Activated CD8-positive, alpha-beta memory T cell treated with anti-CD3 and anti-CD28 coated beads, Interleukin-2, amount 10 ng/mL, durations not matched to agents 7 days and 5 days (primary cell): ENCODE data around the gene MOB1B. TPM values are rescaled to one million over a fixed set of nuclear protein-coding genes. Genes with fewer than 3 reads are reported as not detected.
"Not testable (repeated sequence)": the region's sequence is repeated elsewhere in the genome, so short reads cannot be mapped to it uniquely, and the experiment has no call there.

Experiments used
- ATAC-seq: fragments of 150-1000 bp; cut with Tn5 transposase; one replicate; pipeline ENCODE4 v1.10.0; 2021; ENCODE audit warnings: moderate library complexity
- CTCF ChIA-PET: fragments of 350-600 bp; sonication (Branson Sonifier 250); formaldehyde crosslinking; loops from one replicate; lab custom pipeline; 2021; ENCODE audit warnings: antibody characterized with exemption; lab: Charles Lee
- DNase-seq: peaks from one replicate; pipeline ENCODE4 v3.0.0-alpha.2; 2020
- H3K27ac Mint-ChIP-seq: one replicate; pipeline ENCODE4 v1.8.0; 2021; ENCODE audit warnings: mild to moderate bottlenecking, mixed read lengths
- H3K27me3 Mint-ChIP-seq: one replicate; pipeline ENCODE4 v1.8.0; 2021; ENCODE audit warnings: mixed read lengths
- H3K36me3 Mint-ChIP-seq: one replicate; pipeline ENCODE4 v1.8.0; 2021; ENCODE audit warnings: mild to moderate bottlenecking, mixed read lengths
- H3K4me1 Mint-ChIP-seq: one replicate; pipeline ENCODE4 v1.8.0; 2021; ENCODE audit warnings: mixed read lengths
- H3K4me3 Mint-ChIP-seq: one replicate; pipeline ENCODE4 v1.8.0; 2021; ENCODE audit warnings: mild to moderate bottlenecking, moderate library complexity, mixed read lengths
- H3K9me3 Mint-ChIP-seq: one replicate; pipeline ENCODE4 v1.8.0; 2022; ENCODE audit warnings: low read depth, mixed read lengths
- total RNA-seq, 2 experiments: library from RNA; stranded (reverse); gene quantifications; one replicate each; pipeline ENCODE4 v1.2.3, GENCODE V29; 2021

The MOB1B gene
- total RNA-seq, 2 experiments from 2014 or later: 14.8 to 20.4 TPM

GRCh38 chr4:70992391-70992881 is 90.3 kb downstream of the MOB1B start:
- H3K27me3 Mint-ChIP-seq: no peaks in the 10 kb centered on the region
- ATAC-seq (no peak), DNase-seq (no peak)
- H3K4me1 Mint-ChIP-seq: peaks cover 30% of the 10 kb centered on the region
- CTCF ChIA-PET: interaction anchor here (0.6 to 8.7 kb wide), 2 partner anchors 14 to 88 kb away, joined by 3 to 113 read pairs; no protein-coding TSS in a partner anchor
- H3K27ac Mint-ChIP-seq: peak overlapping the region; percentile 81
- no peaks in the 10 kb centered on the region for H3K9me3 Mint-ChIP-seq
- H3K36me3 Mint-ChIP-seq: peaks cover 28% of the 10 kb centered on the region
- H3K4me3 Mint-ChIP-seq: peak overlapping the region; percentile 92

GRCh38 chr4:70993181-70994068 is 91.3 kb downstream of the MOB1B start, which contains the start of gene DCK:
Gene DCK (plus strand): TSS chr4:70993649. CDS start chr4:70993836, 187 bp downstream.
- H3K4me1 Mint-ChIP-seq: peaks cover 37% of the 10 kb centered on the region
- H3K4me3 Mint-ChIP-seq: peak within 1 kb of the TSS; percentile 92
- peak within 1 kb of the TSS; percentile 81 for H3K27ac Mint-ChIP-seq
- no peaks in the 10 kb centered on the region for H3K9me3 Mint-ChIP-seq
- peaks cover 36% of the 10 kb centered on the region for H3K36me3 Mint-ChIP-seq
- no peaks in the 10 kb centered on the region for H3K27me3 Mint-ChIP-seq
- DNase-seq: peak; percentile 89
- CTCF ChIA-PET: interaction anchor here (0.6 to 8.7 kb wide), 3 partner anchors 13 to 341 kb away, joined by 3 to 113 read pairs (median 3); no protein-coding TSS in a partner anchor
- ATAC-seq: peak; percentile 94

- ATAC-seq (no peak), DNase-seq (no peak)
- Mint-ChIP-seq H3K4me1 (peaks cover 42% of the 10 kb centered on the region), H3K36me3 (peaks cover 41% of the 10 kb centered on the region), H3K27ac (peak overlapping the region; percentile 81), H3K27me3 (no peaks in the 10 kb centered on the region), H3K4me3 (peak overlapping the region; percentile 92), H3K9me3 (no peaks in the 10 kb centered on the region)
- CTCF ChIA-PET: interaction anchor here (1.0 to 8.7 kb wide), 4 partner anchors 13 to 342 kb away, joined by 3 to 113 read pairs (median 8); partner anchors contain the start of gene GRSF1
Measured at GRCh38 chr4:70994069-70994366, 91.8 kb downstream of the MOB1B start.

GRCh38 chr4:70994387-70995099 is 92.4 kb downstream of the MOB1B start:
- H3K4me3 Mint-ChIP-seq: peak overlapping the region; percentile 92
- CTCF ChIA-PET: interaction anchor here (1.0 to 8.7 kb wide), 4 partner anchors 12 to 342 kb away, joined by 3 to 113 read pairs (median 8); partner anchors contain the start of gene GRSF1
- H3K36me3 Mint-ChIP-seq: peaks cover 46% of the 10 kb centered on the region
- ATAC-seq (no peak), DNase-seq (no peak)
- peaks cover 47% of the 10 kb centered on the region for H3K4me1 Mint-ChIP-seq
- H3K27me3 Mint-ChIP-seq: no peaks in the 10 kb centered on the region
- H3K27ac Mint-ChIP-seq: peak overlapping the region; percentile 81
- no peaks in the 10 kb centered on the region for H3K9me3 Mint-ChIP-seq

- Mint-ChIP-seq H3K4me1 (peaks cover 60% of the 10 kb centered on the region), H3K27me3 (no peaks in the 10 kb centered on the region), H3K27ac (peak overlapping the region; percentile 81), H3K4me3 (peak overlapping the region; percentile 92), H3K36me3 (peaks cover 60% of the 10 kb centered on the region), H3K9me3 (no peaks in the 10 kb centered on the region)
- CTCF ChIA-PET: interaction anchor here (1.1 to 8.7 kb wide), 4 partner anchors 7 to 157 kb away, joined by 3 to 113 read pairs (median 8); partner anchors contain the start of gene GRSF1
- ATAC-seq (peak; percentile 6), DNase-seq (peak; percentile 54)
Measured at GRCh38 chr4:70996018-70996360, 93.8 kb downstream of the MOB1B start.

- Mint-ChIP-seq H3K4me1 (peaks cover 69% of the 10 kb centered on the region), H3K27me3 (no peaks in the 10 kb centered on the region), H3K9me3 (peaks cover 4% of the 10 kb centered on the region), H3K4me3 (peak overlapping the region; percentile 92), H3K36me3 (peaks cover 71% of the 10 kb centered on the region), H3K27ac (peak overlapping the region; percentile 81)
- no peak for DNase-seq
- CTCF ChIA-PET: interaction anchor here (1.1 to 8.7 kb wide), 4 partner anchors 8 to 158 kb away, joined by 3 to 113 read pairs (median 8); partner anchors contain the start of gene GRSF1
- no peak for ATAC-seq
Measured at GRCh38 chr4:70997036-70997435, 94.9 kb downstream of the MOB1B start.

- CTCF ChIA-PET: interaction anchor here (1.6 to 8.7 kb wide), 2 partner anchors 9 kb away, joined by 3 to 113 read pairs; no protein-coding TSS in a partner anchor
- Mint-ChIP-seq H3K27ac (peak overlapping the region; percentile 81), H3K9me3 (peaks cover 5% of the 10 kb centered on the region), H3K4me3 (peak overlapping the region; percentile 92), H3K36me3 (peaks cover 76% of the 10 kb centered on the region), H3K27me3 (no peaks in the 10 kb centered on the region), H3K4me1 (peaks cover 69% of the 10 kb centered on the region)
- ATAC-seq (no peak), DNase-seq (no peak)
Measured at GRCh38 chr4:70997546-70997945, 95.4 kb downstream of the MOB1B start.

GRCh38 chr4:70999639-71000038 is 97.5 kb downstream of the MOB1B start:
- DNase-seq, H3K9me3 Mint-ChIP-seq, H3K27me3 Mint-ChIP-seq, ATAC-seq, CTCF ChIA-PET, H3K4me3 Mint-ChIP-seq: not testable (repeated sequence)
- H3K4me1 Mint-ChIP-seq: peaks cover 84% of the 10 kb centered on the region
- peak overlapping the region; percentile 41 for H3K27ac Mint-ChIP-seq
- H3K36me3 Mint-ChIP-seq: peaks cover 81% of the 10 kb centered on the region

- DNase-seq, ATAC-seq, H3K9me3 Mint-ChIP-seq, H3K27ac Mint-ChIP-seq, H3K27me3 Mint-ChIP-seq, H3K4me3 Mint-ChIP-seq: not testable (repeated sequence)
- peaks cover 69% of the 10 kb centered on the region for H3K36me3 Mint-ChIP-seq
- peaks cover 84% of the 10 kb centered on the region for H3K4me1 Mint-ChIP-seq
- CTCF ChIA-PET: interaction anchor here (1.7 kb wide), 1 partner anchor 9 kb away, joined by 4 read pairs; no protein-coding TSS in a partner anchor
Measured at GRCh38 chr4:71001363-71001762, 99.2 kb downstream of the MOB1B start.

GRCh38 chr4:71004281-71004851 is 102.2 kb downstream of the MOB1B start:
- peaks cover 57% of the 10 kb centered on the region for H3K36me3 Mint-ChIP-seq
- H3K27ac Mint-ChIP-seq: peak overlapping the region; percentile 65
- DNase-seq: peak; percentile 72
- peak overlapping the region; percentile 63 for H3K4me3 Mint-ChIP-seq
- H3K27me3 Mint-ChIP-seq: no peaks in the 10 kb centered on the region
- H3K9me3 Mint-ChIP-seq: peaks cover 5% of the 10 kb centered on the region
- CTCF ChIA-PET: interaction anchor here (1.2 to 9.1 kb wide), 4 partner anchors 10 to 269 kb away, joined by 4 to 113 read pairs (median 4); partner anchors contain the start of gene DCK
- peaks cover 83% of the 10 kb centered on the region for H3K4me1 Mint-ChIP-seq
- ATAC-seq: peak; percentile 63

GRCh38 chr4:71005025-71005424 is 102.9 kb downstream of the MOB1B start:
- H3K27ac Mint-ChIP-seq: peak overlapping the region; percentile 65
- peaks cover 83% of the 10 kb centered on the region for H3K4me1 Mint-ChIP-seq
- ATAC-seq: peak; percentile 28
- not testable (repeated sequence) for H3K9me3 Mint-ChIP-seq, DNase-seq, H3K27me3 Mint-ChIP-seq
- CTCF ChIA-PET: interaction anchor here (1.2 to 9.1 kb wide), 4 partner anchors 11 to 270 kb away, joined by 4 to 113 read pairs (median 4); partner anchors contain the start of gene DCK
- peaks cover 50% of the 10 kb centered on the region for H3K36me3 Mint-ChIP-seq
- peak overlapping the region; percentile 63 for H3K4me3 Mint-ChIP-seq

- DNase-seq (no peak), ATAC-seq (peak; percentile 52)
- Mint-ChIP-seq H3K27me3 (no peaks in the 10 kb centered on the region), H3K4me1 (peaks cover 73% of the 10 kb centered on the region), H3K9me3 (peaks cover 5% of the 10 kb centered on the region), H3K4me3 (peak overlapping the region; percentile 71), H3K27ac (peak overlapping the region; percentile 90), H3K36me3 (peaks cover 38% of the 10 kb centered on the region)
- CTCF ChIA-PET: interaction anchor here (1.3 to 9.1 kb wide), 3 partner anchors 12 to 271 kb away, joined by 4 to 113 read pairs (median 8); partner anchors contain the start of gene DCK
Measured at GRCh38 chr4:71006203-71006907, 104.2 kb downstream of the MOB1B start.
